NCI-H146 treated with DMSO at 0.1 percent for 48 hours (cell line): ENCODE results near the gene TFF3.

ENCODE experiments used
- DNase-seq: peaks from one replicate; lab custom pipeline; 2025; ENCODE audit not compliant: unreplicated experiment; lab: John Stamatoyannopoulos, UW

TFF3 gene

GRCh38 chr21:42272984-42273600, 42.1 kb downstream of the TFF3 start:
- DNase-seq: no peak

- no peak for DNase-seq
Measured at GRCh38 chr21:42272109-42272962, 42.9 kb downstream of the TFF3 start.

- DNase-seq: no peak
Measured at GRCh38 chr21:42271065-42271464, 44.1 kb downstream of the TFF3 start.

GRCh38 chr21:42269386-42269785, 45.8 kb downstream of the TFF3 start:
- no peak for DNase-seq

- no peak for DNase-seq
Measured at GRCh38 chr21:42266971-42267556, 48.1 kb downstream of the TFF3 start.

GRCh38 chr21:42265231-42265812, 49.9 kb downstream of the TFF3 start:
- DNase-seq: no peak

GRCh38 chr21:42264245-42265195, 50.7 kb downstream of the TFF3 start:
- no peak for DNase-seq

GRCh38 chr21:42263591-42264131, 51.5 kb downstream of the TFF3 start:
- no peak for DNase-seq

- DNase-seq: no peak
Measured at GRCh38 chr21:42262831-42263231, 52.4 kb downstream of the TFF3 start.

GRCh38 chr21:42261829-42262200, 53.4 kb downstream of the TFF3 start:
- no peak for DNase-seq
